Dedifferentiated amniotic fluid mesenchymal stem cell (primary cell): ENCODE measurements around the gene FNDC5.
A peak's percentile ranks its signal among the peaks of the same experiment; 100 is the strongest.

Source experiments
- DNase-seq: peaks from one replicate; pipeline ENCODE4 v3.0.0-alpha.2; 2016; ENCODE audit errors: extremely low spot score

FNDC5 gene

DNA sequence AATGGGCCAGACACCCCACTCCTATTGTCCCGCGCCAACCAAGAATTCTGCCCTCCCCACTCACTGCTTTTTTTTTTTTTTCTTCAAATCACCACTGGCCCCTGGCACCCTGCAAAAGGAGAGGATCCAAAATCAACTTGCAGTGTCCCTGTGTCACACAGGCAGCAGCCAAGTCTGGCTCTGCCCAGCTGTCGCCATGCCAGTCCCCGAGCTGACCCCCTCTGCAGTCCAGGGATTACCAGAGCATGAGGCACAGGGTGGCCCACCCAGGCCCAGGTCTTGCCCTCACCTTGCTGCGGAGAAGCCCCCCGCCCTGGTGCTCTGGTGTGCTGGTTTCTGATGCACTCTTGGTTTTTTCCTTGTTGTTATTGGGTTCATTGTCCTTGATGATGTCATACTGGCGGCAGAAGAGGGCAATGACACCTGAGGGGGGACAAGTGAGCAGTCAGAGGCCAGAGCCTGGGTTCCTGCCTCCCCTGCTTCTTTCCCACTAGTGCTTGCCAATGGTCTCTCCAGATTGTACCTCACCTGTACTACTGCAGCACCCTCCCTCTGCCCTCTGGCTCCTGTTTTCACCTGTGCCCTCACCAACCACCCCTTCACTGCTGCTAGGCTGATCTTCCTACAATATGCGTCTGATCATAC is 6.2 kb downstream of the FNDC5 start:
- DNase-seq, result no peak

DNA sequence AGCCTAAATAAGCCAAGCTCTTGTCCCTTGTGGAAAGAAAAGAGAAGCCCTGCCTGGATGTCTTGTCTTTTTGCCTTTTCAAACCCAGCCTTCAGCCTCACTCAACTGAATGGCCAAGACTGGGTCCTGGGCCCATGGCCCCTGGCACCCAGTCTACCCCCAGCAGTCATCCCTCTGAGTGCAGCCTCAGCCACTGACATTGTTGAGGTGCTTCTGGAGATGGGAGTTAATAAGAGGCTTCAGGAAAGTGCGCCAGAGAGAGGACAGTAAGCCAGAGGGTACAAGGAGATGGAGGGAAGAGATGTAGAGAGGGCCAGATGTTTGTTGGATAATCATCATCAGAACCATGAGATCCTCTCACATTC is 6.8 kb downstream of the FNDC5 start:
- no peak for DNase-seq

DNA sequence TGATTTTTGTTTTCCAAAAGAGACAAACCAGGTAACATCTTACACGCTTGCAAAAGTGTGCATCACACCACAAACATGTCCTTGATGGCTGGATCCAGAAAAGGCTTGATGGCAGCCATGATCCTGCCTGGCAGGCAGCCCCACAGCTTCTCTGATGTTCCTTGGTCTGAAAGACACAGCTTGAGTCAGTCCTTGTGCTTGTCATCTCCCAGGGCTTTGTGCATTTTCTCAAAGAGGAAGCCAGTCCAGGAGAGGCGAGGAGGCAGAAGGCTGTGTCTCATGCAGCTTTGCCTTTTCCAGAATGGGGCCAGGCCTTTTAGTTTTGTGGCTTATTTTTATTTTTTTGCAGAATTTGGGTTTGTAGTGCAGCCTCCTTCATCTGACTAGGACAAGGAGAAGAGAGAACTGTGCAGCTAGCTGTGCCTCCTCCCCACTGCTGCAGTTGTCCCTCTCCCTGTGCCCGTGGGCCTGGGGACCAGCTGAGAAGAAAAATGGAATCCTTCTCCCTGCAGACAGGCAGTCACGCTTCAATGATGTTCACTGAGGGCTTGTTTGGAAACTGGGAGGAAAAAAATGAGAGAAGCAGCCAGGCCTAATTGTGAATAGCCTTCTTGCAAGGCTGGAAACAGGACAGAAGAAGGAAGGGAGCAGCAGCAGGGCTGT is 7.4 kb downstream of the FNDC5 start:
- DNase-seq, result no peak

DNA sequence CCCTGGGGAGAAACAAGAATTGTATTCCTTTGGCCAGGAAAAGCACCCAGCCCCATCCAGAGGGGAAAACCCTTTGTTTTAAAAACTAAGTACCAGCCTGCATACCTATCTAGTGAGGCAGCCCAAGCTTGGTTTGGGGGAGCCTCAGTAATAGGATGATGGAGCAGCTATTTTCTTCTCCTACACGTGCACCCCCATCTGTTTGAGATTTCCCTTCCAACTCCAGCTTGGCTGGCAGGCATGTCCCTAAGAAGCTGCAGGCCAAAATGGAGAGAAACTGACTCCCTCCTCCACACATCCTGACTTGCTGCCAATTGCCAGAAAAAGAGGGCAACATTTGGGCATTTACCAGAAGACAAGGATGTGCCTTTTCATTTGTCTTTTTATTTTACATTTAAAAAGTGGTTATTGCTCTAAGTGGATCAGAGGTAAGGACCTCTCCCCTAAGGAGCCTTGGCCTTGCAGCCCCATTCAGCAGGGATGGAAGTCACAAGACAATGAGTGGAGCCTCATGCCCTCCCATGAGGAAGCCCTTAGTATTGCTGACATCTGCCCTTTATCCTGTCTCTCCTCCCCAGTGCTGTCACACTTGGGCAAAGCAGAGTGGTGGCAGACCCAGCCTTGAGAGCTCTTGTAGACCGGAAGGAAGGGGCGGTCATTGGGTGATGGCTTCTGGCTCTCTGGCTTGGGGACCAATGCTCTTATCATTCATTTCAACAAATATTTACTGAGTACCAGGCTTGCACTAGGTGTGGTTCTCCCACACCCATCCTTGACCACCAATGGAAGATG is 8.6 kb downstream of the FNDC5 start:
- DNase-seq, result no peak

DNA sequence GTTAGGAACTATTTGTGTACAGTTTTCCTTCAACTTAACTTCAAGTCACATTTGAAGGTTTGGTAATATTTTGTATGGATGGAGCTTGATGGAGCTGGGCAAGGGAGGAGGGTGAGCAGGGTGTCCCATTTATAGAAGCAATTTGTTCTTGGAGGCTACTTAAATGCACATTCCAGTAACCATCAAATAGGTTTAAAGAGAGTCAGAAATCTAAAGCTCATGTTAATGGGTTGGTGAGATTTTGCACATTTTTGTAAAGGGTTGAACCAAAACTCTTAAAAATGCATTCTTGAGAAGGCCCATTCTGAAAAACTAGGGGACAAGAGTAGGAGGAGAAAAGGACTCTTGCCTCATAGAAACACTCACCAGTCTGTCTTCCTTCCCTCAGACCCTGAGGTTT is 10.1 kb downstream of the FNDC5 start:
- no peak for DNase-seq

DNA sequence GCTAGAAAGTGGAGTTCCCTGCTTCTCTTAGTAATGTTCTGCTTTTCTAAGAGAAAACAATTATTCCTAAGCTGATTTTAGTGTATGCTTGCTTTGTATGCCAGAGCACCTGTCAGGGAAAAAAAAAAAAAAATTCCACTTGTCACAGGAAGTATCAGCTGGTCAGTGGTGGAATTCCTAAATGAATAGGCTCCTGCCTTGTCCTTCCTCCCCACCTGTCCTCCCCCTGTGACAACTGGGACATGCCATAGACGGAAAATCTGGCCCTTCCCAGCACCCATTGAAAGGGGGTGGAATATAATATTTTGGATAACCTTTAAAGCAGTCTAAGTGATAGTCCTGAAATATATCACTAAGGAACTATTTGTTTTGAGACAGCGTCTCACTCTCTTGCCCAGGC is 10.8 kb downstream of the FNDC5 start:
- DNase-seq, result no peak

DNA sequence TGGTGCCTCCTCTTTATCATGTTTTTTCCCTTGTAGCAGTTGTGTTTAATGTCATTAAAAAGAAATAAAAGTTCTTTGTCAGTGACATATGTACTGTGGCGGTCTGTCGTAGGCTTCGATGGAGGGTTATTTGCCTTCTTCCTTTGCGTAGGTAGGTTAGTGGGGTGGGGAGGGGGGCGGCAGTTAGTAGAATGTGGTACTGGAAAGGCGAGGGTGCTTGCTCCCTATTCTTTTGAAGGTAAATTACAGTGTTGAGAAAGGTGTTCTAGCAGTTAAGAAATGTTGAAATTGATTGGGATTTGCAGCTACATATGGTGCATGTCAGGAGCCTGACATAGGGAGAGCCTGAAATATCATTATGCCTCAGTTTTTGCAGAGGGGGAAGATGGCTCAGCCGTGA is 11.9 kb downstream of the FNDC5 start:
- DNase-seq, result no peak

DNA sequence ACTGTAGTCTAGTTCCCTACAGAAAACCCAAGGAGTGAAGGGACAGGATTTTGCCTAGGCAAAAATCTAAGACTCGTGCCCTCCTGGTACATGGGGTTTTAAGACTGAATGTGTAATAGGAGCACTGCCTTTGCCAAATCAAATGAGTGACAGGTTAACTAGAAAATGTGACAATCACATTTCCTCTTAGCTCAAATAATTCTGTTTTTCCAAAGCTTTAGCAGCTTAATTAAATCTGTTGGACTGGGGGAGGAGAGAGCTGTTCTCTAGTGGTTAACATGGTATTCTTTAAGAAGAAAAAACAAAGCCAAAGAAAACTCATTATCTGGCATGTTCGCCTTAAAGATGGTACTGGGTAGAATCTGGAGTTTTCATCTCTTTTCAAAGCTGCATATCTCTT is 12.6 kb downstream of the FNDC5 start:
- no peak for DNase-seq

DNA sequence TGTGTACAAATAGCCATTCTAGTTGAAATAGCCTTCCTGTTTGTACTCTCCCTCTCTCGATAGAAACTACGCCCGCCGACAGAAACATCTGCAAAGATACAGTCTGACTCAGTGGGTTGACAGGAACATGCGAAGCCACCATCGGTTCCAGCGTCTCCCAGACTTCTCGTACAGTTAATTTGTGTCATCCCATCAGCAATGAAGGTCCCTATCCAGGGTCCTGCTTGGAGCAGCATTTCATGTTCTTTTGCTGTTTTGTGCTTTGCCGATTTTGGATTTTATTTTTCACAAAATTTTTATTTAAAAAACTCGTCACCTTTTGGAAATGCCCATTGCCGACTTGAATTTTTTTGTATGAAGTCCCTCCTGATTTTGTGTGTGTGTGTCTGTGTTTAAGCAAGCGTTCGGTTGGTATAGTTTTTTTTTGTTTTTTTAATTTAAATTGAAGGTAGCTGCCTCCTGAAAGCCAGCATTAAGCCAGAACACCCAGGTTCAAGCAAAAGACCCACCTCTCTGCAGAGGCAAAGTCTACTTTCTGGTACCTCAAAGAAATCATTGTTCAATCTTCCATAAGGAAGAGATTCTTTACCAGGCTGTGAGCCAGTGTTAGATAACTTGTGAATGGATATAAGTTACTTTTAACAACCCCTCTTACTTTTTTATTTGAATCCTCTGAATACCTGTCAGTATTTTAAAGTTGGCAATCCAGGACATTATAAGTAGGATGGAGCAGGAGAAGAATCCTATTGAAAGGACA is 14.7 kb downstream of the FNDC5 start:
- DNase-seq, result no peak

DNA sequence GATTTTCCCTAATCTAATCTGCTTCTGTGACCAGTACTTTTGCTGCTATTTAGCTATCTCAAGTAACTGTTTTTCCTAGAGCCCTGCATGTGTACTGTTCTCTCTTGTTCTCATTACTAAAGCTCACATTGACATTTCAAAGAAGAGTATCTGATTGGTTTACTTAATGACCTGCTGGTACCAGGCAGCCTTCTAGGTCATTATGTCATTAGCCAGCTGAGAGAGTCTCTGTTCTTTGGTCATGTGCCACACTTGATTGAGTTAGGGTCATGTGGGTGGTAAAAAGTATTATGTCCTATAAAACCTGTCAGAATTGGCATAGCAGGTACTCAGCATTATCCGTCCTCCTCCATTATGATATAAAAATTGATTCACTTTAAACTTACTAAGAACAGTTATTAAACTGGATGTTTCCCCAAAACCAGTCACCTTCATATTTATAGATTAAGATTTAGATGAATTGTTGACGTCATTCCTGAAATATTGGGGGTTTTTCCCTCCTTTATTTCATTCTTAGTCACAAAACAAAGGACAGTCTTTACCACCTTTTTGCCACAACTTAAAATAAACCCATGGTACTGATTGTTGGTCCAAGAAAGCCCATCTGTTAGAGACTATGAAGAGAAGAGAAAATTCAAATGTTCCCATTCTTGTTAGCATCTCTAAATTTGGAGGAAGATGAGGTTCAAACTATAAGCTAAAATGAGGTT is 22.2 kb downstream of the FNDC5 start:
- DNase-seq, result no peak

DNA sequence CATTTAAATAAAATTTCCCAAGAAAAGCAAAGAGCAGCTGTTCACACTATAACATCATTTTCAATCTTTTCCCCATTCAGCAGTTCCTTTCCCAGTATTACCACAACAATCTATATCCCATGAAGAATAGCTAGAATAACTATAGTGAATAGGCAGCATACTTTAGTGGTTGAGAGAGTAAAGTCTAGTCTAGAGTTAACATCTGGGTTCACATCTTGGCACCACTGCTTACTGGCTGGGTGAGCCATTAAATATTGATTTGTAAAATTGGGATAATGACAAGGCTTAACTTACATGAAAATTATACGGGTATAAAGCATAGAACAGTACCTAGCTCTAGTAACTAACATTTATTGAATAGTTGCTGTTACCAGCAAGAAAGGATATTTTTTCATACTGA is 38.8 kb downstream of the FNDC5 start:
- DNase-seq, result no peak

DNA sequence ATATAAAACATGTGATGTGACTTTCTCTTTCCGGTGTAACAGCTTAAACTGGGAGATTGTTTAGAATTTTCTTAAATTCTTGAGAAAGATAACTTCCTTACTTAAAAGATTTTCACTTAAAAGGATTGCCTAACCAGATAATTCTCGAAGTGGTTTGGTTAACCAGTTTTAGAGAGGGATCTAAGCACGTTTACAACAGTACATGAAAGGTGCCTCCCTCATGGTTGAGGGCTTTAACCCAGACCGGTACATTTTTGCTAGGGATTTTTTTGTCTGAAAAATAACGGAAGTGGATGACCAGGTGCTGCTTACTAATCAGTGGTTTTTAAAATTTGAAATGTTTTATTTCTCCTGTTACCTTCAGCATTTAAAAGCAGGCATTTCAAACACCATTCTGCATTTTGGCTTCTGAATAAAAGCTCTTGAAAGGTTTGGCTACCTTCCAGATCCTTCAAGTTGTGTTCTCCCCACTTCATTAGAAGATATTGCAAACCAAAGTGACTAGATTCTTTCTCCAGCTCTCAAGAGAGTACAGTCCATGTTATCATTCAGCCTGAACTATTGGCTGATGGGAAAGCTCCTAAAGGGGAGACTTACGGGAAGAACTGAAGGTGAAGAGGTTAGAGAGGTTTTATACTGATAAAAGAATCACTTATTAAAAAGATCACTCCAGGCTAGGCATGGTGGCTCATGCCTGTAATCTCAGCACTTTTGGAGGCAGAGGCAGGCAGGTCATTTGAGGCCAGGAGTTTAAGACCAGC is 40.4 kb downstream of the FNDC5 start:
- no peak for DNase-seq

DNA sequence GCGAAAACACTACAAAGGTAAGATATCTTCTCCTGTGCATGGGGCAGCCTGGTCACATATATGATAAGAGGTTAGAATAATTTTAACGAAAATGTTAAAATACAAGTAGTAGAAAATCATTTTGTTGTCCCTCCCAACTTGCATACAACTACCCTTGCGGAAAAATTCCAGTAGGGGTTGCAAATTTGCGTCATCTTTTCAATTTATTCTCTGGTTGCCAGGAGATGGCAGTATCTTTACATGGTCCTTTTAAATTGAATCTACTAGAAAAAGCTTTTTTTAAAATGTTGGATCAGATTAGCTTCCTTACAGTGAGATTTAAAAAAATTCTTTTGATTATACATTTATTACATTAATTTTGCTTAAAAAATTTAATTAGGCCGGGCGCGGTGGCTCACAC is 42.4 kb downstream of the FNDC5 start:
- no peak for DNase-seq

DNA sequence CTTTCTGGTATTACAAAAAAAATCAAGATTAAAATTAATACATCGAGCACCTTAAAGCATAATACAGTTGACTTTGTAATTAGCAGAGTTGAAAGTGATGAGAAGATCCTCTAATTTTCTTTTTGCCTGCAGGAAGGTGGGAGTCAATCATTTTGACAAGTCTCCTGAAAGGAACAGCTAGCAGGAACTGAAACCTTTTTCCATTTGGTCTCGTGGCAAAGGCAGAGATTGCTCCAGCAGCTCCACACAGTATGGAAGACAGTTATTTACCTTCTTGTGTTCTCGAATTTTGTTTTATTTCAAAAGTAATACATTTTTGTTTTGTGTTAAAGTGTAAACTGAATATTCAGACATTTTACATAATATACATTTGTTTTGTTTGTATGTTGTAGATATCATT is 45.5 kb downstream of the FNDC5 start:
- no peak for DNase-seq

DNA sequence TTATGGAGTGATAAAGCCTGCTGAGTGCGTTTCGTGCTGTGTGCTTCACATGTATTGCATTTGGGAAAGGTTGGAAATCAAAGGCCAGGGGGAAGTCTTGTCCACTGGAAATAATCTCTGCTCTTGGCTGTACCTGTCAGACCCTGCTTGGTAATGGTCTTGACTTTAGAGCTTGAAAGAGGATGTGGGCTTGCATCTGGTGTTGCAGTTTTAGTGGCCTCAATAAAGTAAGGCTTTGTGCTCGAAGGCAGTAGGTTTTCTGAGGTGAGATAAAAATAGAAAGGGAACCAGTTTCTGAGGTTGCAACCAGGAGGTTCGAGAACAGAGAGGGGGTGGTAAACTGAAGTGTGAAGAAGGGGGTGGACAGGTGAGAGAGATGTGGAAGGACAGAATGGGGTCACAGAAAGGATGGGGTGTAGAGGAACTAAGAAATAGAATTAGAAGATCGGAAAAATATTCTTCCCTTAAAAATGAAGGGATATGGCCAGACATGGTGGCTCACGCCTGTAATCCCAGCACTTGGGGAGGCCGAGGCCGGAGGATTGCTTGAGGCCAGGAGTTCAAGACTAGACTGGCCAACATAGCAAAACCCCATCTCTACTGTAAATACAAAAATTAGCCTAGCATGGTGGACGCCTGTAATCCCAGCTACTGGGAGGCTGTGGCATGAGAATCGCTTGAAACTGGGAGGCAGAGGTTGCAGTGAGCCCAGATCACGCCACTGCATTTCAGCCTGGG is 51.7 kb downstream of the FNDC5 start:
- DNase-seq, result no peak

DNA sequence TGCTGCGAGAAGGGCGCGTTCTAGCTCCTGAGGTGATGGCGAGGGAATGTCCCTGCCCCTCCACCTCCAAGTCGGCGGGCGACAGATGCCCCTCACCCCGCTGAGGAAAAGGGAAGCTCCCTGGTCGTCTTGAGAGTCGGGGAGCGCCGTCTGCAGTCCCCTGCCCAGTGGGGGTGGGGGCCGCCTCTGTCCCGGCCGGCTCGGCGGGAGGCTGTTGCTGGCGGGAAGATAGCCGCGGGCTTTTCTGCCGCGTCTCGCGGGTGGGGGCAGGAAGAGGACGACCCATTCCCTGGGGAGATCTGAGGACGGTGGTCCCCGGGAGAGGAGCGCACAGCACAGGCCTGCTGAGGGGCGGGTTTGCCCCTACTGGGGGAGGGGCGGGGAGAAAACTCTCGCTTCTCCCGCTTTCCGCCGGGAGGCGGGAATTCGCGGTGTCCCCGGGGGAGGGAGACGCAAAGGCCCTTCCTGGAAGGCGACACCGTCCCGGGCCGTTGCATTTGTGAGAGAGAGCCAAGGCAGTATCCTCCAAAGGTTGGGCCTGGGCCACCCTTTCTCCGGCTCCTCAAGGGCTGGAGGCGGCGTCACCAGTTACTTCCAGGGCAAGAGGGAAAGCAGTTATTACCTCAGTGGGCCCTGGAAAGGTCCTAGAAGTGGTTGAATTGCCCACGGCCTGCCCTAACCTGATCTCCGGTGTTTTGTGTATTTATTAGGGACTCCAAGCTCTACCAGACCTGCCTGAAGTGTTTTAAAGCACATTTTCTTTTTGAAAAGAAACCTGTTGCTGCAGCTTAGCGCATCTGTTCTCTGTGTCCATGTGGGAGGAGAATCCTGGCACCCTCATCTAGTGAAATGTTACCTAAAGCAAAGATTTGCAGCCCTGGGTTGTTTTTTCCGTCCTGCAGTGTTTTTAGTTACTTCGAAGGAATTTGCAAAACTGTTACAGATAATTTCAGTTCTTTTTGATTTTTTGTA is 52.6 kb downstream of the FNDC5 start:
- peak; percentile 26 for DNase-seq

DNA sequence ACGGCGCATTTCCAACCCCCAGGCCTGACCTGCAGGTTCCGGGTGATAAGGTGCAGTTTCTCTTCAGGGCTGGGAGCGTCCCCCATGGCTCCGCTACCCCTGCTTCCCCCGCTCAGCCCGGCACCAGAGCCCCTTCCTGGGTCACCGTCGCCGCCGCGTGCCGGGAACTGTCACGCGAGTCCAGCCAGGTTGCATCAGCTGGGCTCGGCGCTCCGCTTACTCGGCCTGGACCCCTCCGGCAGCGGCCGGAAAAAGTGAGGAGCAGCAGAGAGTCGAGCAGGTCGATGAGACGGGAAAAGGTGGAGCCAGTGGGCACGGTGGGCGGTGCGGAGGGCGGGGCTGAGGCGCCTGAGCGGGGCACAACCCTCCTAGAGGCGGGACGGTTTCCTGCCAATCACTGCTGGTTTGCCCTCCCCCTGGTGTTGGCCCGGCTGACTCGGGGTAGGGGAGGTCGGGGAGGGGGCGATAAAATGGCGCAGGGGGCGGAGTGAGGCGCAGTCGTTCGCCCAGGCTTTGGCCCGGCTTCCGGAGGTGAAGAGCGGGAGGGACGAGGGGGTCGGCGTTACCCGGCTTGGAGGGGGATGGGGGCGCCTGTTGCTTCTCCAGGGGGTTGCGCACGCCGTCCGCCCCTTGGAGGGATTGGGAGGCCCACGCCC is 53.4 kb downstream of the FNDC5 start, which contains the start of the genes S100PBP and YARS1:
S100PBP (plus strand) TSS at position 495 of the 656 bp plus-strand sequence. CDS start 8,447 bp downstream, outside the sequence.
YARS1 (minus strand) TSS at position 200 of the 656 bp plus-strand sequence; CDS start at position 86, 114 bp downstream.
- DNase-seq, result peak; percentile 99

DNA sequence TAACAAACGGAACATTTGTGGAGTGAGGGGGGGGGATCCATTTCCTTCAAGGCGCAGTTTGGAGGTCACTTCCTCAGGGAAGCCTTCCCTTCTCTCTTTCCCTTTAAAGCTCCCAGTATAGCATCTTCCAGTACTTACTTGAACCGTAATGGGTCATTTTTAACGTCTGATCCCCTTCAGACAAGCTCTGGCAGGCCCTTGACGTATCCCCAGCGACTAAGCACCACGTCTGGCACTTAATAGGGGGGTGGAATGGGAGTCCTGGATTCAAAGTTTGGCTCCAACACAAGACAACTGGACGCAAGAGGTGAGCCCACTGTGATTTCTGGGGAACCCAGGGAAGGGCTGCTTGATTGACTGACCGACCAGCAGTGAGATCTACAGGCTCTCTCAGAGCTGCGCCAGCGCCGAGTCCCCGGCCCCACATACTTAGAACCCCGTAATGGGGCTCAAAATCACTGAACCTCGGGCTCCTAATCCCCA is 54.0 kb downstream of the FNDC5 start:
- DNase-seq, result peak; percentile 33
